ENCODE measurements around the gene SAMSN1. TPM values are rescaled to one million over a fixed set of nuclear protein-coding genes. Genes with fewer than 3 reads are reported as not detected.

SAMSN1 gene
- total and polyA plus RNA-seq, 4 donors: 1.2 to 16.1 (median 14.4) TPM

- DNase-seq (no peak), ATAC-seq (ENCODE audit: low FRiP score) (no peak)
- no peaks in the 10 kb centered on the region for H3K9me3 ChIP-seq (ENCODE audit: control insufficient read depth, low read length)
- H3K27me3 ChIP-seq (ENCODE audit: control insufficient read depth in 1 of 2, insufficient read depth in 2 of 2, low read length in 1 of 2): no peaks in the 10 kb centered on the region
- no peaks in the 10 kb centered on the region for H3K36me3 ChIP-seq (ENCODE audit: control insufficient read depth in 1 of 2, insufficient read depth in 2 of 2, low read length in 1 of 2)
- no peak overlapping the region for H3K4me3 ChIP-seq (ENCODE audit: low read length in 2 of 2)
- 66 to 88% methylated on average over 1 of the region's 1 CpG for WGBS, 2 donors
- no peaks in the 10 kb centered on the region for H3K4me1 ChIP-seq (ENCODE audit: control insufficient read depth in 1 of 2, insufficient read depth in 2 of 2, low read length in 2 of 2)
- intact Hi-C loops (cut with DNase I): no loop called here
- no peak overlapping the region for H3K27ac ChIP-seq (ENCODE audit: low read depth in 1 of 2, low read length in 2 of 2)
Observed at GRCh38 chr21:14477841-14478240, 68.3 kb downstream of the SAMSN1 start.

- 92 to 93% methylated on average over 2 of the region's 2 CpGs for WGBS, 2 donors
- DNase-seq (no peak), ATAC-seq (ENCODE audit: low FRiP score) (no peak)
- Histone ChIP-seq H3K27ac (ENCODE audit: low read depth in 1 of 2, low read length in 2 of 2) (no peak overlapping the region), H3K9me3 (ENCODE audit: control insufficient read depth, low read length) (no peaks in the 10 kb centered on the region), H3K4me3 (ENCODE audit: low read length in 2 of 2) (no peak overlapping the region), H3K27me3 (ENCODE audit: control insufficient read depth in 1 of 2, insufficient read depth in 2 of 2, low read length in 1 of 2) (no peaks in the 10 kb centered on the region), H3K4me1 (ENCODE audit: control insufficient read depth in 1 of 2, insufficient read depth in 2 of 2, low read length in 2 of 2) (no peaks in the 10 kb centered on the region), H3K36me3 (ENCODE audit: control insufficient read depth in 1 of 2, insufficient read depth in 2 of 2, low read length in 1 of 2) (no peaks in the 10 kb centered on the region)
- intact Hi-C loops (cut with DNase I): no loop called here
Observed at GRCh38 chr21:14477133-14477532, 69.0 kb downstream of the SAMSN1 start.

DNA sequence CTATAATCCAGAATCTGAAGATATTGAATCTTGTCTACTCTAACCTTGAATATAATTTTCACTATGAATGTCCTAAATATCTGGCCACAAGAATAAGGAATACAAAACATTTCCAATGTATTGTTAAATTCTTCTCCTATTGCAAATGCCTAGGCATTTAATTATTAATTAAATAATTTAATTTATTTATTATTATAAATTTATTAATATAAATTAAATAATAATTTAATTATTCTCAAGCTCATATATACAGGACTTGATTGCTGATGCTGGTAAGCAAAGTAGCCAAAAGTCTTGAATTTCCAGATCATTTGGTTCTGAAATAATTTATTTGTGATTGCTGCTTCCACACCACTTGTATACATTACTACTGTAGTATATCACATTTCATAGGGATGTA lies 71.1 kb downstream of the SAMSN1 start:
- intact Hi-C loops (cut with DNase I): no loop called here
- no peak for ATAC-seq (ENCODE audit: low FRiP score)
- H3K4me3 ChIP-seq (ENCODE audit: low read length in 2 of 2): no peak overlapping the region

GRCh38 chr21:14469641-14470040 lies 76.5 kb downstream of the SAMSN1 start:
- WGBS, 2 donors: 68 to 80% methylated on average over 4 of the region's 4 CpGs
- intact Hi-C loops (cut with DNase I): no loop called here
- Histone ChIP-seq H3K9me3 (ENCODE audit: control insufficient read depth, low read length) (no peaks in the 10 kb centered on the region), H3K27ac (ENCODE audit: low read depth in 1 of 2, low read length in 2 of 2) (no peak overlapping the region), H3K4me1 (ENCODE audit: control insufficient read depth in 1 of 2, insufficient read depth in 2 of 2, low read length in 2 of 2) (no peaks in the 10 kb centered on the region), H3K4me3 (ENCODE audit: low read length in 2 of 2) (no peak overlapping the region), H3K36me3 (ENCODE audit: control insufficient read depth in 1 of 2, insufficient read depth in 2 of 2, low read length in 1 of 2) (no peaks in the 10 kb centered on the region), H3K27me3 (ENCODE audit: control insufficient read depth in 1 of 2, insufficient read depth in 2 of 2, low read length in 1 of 2) (no peaks in the 10 kb centered on the region)
- no peak for DNase-seq
- no peak for ATAC-seq (ENCODE audit: low FRiP score)

More for the DNA sequence above, 71.1 kb downstream of the SAMSN1 start:
- Histone ChIP-seq H3K9me3 (ENCODE audit: control insufficient read depth, low read length) (no peaks in the 10 kb centered on the region), H3K27ac (ENCODE audit: low read depth in 1 of 2, low read length in 2 of 2) (no peak overlapping the region), H3K4me1 (ENCODE audit: control insufficient read depth in 1 of 2, insufficient read depth in 2 of 2, low read length in 2 of 2) (no peaks in the 10 kb centered on the region), H3K27me3 (ENCODE audit: control insufficient read depth in 1 of 2, insufficient read depth in 2 of 2, low read length in 1 of 2) (no peaks in the 10 kb centered on the region), H3K36me3 (ENCODE audit: control insufficient read depth in 1 of 2, insufficient read depth in 2 of 2, low read length in 1 of 2) (no peaks in the 10 kb centered on the region)
- DNase-seq: no peak

- H3K9me3 ChIP-seq (ENCODE audit: control insufficient read depth, low read length): peaks cover 1% of the 10 kb centered on the region
- no peak overlapping the region for H3K27ac ChIP-seq (ENCODE audit: low read depth in 1 of 2, low read length in 2 of 2)
- DNase-seq: no peak
- no peaks in the 10 kb centered on the region for H3K36me3 ChIP-seq (ENCODE audit: control insufficient read depth in 1 of 2, insufficient read depth in 2 of 2, low read length in 1 of 2)
- H3K4me3 ChIP-seq (ENCODE audit: low read length in 2 of 2): no peak overlapping the region
- intact Hi-C loops (cut with DNase I): no loop called here
- ATAC-seq (ENCODE audit: low FRiP score): no peak
- 8 to 16% methylated on average over 1 of the region's 1 CpG for WGBS, 2 donors
- H3K4me1 ChIP-seq (ENCODE audit: control insufficient read depth in 1 of 2, insufficient read depth in 2 of 2, low read length in 2 of 2): no peaks in the 10 kb centered on the region
- no peaks in the 10 kb centered on the region for H3K27me3 ChIP-seq (ENCODE audit: control insufficient read depth in 1 of 2, insufficient read depth in 2 of 2, low read length in 1 of 2)
Observed at GRCh38 chr21:14466715-14467114, 79.4 kb downstream of the SAMSN1 start.

DNA sequence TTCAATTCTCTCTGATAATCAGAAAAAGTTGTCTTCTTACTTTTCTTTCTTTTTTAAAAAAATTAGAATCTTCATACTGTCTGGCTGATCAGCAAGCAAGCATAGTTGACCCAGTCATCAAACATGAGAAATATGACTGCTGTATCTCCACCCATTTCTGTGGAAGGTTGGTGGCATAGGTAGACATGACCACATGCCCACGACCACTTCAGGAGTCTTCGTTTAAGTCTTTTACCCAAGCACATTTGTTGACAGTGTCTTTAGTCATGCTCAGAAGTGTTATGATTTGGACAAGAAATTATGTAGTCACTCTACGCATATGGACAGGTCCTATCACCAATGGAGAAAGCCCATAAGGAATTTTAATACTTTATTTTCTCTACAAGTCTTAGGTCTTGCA lies 88.4 kb downstream of the SAMSN1 start:
- DNase-seq (no peak), ATAC-seq (ENCODE audit: low FRiP score) (no peak)
- no peaks in the 10 kb centered on the region for H3K36me3 ChIP-seq (ENCODE audit: control insufficient read depth in 1 of 2, insufficient read depth in 2 of 2, low read length in 1 of 2)
- H3K4me3 ChIP-seq (ENCODE audit: low read length in 2 of 2): no peak overlapping the region
- no peaks in the 10 kb centered on the region for H3K4me1 ChIP-seq (ENCODE audit: control insufficient read depth in 1 of 2, insufficient read depth in 2 of 2, low read length in 2 of 2)
- intact Hi-C loops (cut with DNase I): no loop called here
- no peak overlapping the region for H3K27ac ChIP-seq (ENCODE audit: low read depth in 1 of 2, low read length in 2 of 2)
- H3K9me3 ChIP-seq (ENCODE audit: control insufficient read depth, low read length): peaks cover 1% of the 10 kb centered on the region
- no peaks in the 10 kb centered on the region for H3K27me3 ChIP-seq (ENCODE audit: control insufficient read depth in 1 of 2, insufficient read depth in 2 of 2, low read length in 1 of 2)
- WGBS, 2 donors: 85% methylated on average over 3 of the region's 3 CpGs

DNA sequence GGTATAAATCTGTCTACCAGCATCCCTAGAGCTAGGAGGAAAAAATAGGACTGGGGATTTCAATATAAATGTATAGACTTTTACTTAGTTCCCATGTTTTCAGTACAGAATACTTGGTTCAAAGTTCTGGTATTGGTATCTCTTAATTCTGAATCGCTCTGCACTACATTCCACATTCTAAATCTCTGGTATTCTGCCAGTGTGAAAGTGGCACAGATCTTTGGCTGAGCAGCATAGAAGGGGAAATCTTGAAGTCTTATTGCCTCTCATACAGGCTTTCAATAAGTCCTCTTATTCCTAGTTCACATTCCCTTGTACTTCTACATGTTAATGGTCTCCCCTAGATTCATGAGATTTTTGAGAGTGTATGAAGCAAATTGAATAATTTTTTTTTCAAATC lies 89.2 kb downstream of the SAMSN1 start:
- H3K27ac ChIP-seq (ENCODE audit: low read depth in 1 of 2, low read length in 2 of 2): no peak overlapping the region
- H3K4me3 ChIP-seq (ENCODE audit: low read length in 2 of 2): no peak overlapping the region
- no peaks in the 10 kb centered on the region for H3K9me3 ChIP-seq (ENCODE audit: control insufficient read depth, low read length)
- no peaks in the 10 kb centered on the region for H3K4me1 ChIP-seq (ENCODE audit: control insufficient read depth in 1 of 2, insufficient read depth in 2 of 2, low read length in 2 of 2)
- no peak for ATAC-seq (ENCODE audit: low FRiP score)
- 31 to 45% methylated on average over 1 of the region's 1 CpG for WGBS, 2 donors
- no peaks in the 10 kb centered on the region for H3K36me3 ChIP-seq (ENCODE audit: control insufficient read depth in 1 of 2, insufficient read depth in 2 of 2, low read length in 1 of 2)
- H3K27me3 ChIP-seq (ENCODE audit: control insufficient read depth in 1 of 2, insufficient read depth in 2 of 2, low read length in 1 of 2): no peaks in the 10 kb centered on the region
- DNase-seq: no peak
- intact Hi-C loops (cut with DNase I): no loop called here

GRCh38 chr21:14454016-14455009 lies 91.8 kb downstream of the SAMSN1 start:
- 59 to 62% methylated on average over 8 of the region's 8 CpGs for WGBS, 2 donors
- Histone ChIP-seq H3K9me3 (ENCODE audit: control insufficient read depth, low read length) (no peaks in the 10 kb centered on the region), H3K4me1 (ENCODE audit: control insufficient read depth in 1 of 2, insufficient read depth in 2 of 2, low read length in 2 of 2) (no peaks in the 10 kb centered on the region), H3K36me3 (ENCODE audit: control insufficient read depth in 1 of 2, insufficient read depth in 2 of 2, low read length in 1 of 2) (no peaks in the 10 kb centered on the region), H3K4me3 (ENCODE audit: low read length in 2 of 2) (no peak overlapping the region), H3K27ac (ENCODE audit: low read depth in 1 of 2, low read length in 2 of 2) (no peak overlapping the region), H3K27me3 (ENCODE audit: control insufficient read depth in 1 of 2, insufficient read depth in 2 of 2, low read length in 1 of 2) (no peaks in the 10 kb centered on the region)
- no peak for DNase-seq
- no peak for ATAC-seq (ENCODE audit: low FRiP score)
- intact Hi-C loops (cut with DNase I): no loop called here

GRCh38 chr21:14453339-14454015 lies 92.6 kb downstream of the SAMSN1 start:
- DNase-seq (no peak), ATAC-seq (ENCODE audit: low FRiP score) (no peak)
- intact Hi-C loops (cut with DNase I): no loop called here
- Histone ChIP-seq H3K4me1 (ENCODE audit: control insufficient read depth in 1 of 2, insufficient read depth in 2 of 2, low read length in 2 of 2) (no peaks in the 10 kb centered on the region), H3K27me3 (ENCODE audit: control insufficient read depth in 1 of 2, insufficient read depth in 2 of 2, low read length in 1 of 2) (no peaks in the 10 kb centered on the region), H3K36me3 (ENCODE audit: control insufficient read depth in 1 of 2, insufficient read depth in 2 of 2, low read length in 1 of 2) (no peaks in the 10 kb centered on the region), H3K27ac (ENCODE audit: low read depth in 1 of 2, low read length in 2 of 2) (no peak overlapping the region), H3K4me3 (ENCODE audit: low read length in 2 of 2) (no peak overlapping the region), H3K9me3 (ENCODE audit: control insufficient read depth, low read length) (no peaks in the 10 kb centered on the region)
- 59 to 60% methylated on average over 4 of the region's 4 CpGs for WGBS, 2 donors
